ENCODE results near the gene DBH.

DBH gene

GRCh38 chr9:133687856-133688761 is 51.9 kb downstream of the DBH start:
- DNase-seq (ENCODE audit: low spot score), result no peak
- no peak overlapping the region for H3K27ac ChIP-seq
- POLR2A ChIA-PET (ENCODE audit: low non-redundant PET), result interaction anchor here (0.6 kb wide), 1 partner anchor 693 kb away, joined by 3 read pairs; no protein-coding TSS in a partner anchor
- CTCF ChIA-PET, result interaction anchor here (0.5 kb wide), 1 partner anchor 171 kb away, joined by 4 read pairs; no protein-coding TSS in a partner anchor
- TF ChIP-seq, protein P1, sequence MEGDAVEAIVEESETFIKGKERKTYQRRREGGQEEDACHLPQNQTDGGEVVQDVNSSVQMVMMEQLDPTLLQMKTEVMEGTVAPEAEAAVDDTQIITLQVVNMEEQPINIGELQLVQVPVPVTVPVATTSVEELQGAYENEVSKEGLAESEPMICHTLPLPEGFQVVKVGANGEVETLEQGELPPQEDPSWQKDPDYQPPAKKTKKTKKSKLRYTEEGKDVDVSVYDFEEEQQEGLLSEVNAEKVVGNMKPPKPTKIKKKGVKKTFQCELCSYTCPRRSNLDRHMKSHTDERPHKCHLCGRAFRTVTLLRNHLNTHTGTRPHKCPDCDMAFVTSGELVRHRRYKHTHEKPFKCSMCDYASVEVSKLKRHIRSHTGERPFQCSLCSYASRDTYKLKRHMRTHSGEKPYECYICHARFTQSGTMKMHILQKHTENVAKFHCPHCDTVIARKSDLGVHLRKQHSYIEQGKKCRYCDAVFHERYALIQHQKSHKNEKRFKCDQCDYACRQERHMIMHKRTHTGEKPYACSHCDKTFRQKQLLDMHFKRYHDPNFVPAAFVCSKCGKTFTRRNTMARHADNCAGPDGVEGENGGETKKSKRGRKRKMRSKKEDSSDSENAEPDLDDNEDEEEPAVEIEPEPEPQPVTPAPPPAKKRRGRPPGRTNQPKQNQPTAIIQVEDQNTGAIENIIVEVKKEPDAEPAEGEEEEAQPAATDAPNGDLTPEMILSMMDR (conservative IDR thresholded peaks at IDR 0.05; ENCODE audit: low read depth), result no peak

DNA sequence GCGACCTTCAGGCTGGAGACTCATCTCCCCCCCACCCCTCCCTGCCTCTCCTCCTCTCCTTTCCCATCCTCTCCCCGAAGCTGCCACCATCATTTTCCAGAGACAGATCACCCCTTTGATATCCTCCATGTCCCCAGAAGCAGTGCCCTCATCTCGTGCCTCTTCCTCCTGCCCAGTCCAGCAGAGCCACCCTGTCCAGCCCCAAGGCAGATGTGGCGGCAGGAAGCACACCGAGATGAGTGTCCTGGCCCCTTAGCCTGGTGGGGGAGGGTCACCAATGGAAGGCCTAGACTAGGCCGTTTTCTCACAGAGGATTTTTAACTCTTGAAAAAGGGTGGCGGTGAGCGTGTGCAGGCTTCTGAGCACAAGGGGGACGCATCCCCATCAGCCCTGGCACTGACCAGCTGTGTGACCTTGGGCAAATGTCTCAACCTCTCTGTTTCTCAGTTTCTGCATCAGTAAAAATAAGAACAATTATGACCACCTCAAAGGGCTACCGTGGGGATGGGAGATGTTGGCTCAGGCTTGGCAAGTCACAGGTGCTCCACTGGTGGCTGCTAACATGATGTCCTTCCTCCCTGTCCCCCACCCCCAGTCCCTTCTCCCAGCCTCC is 53.1 kb downstream of the DBH start:
- no peak overlapping the region for H3K27ac ChIP-seq
- POLR2A ChIA-PET (ENCODE audit: low non-redundant PET), result no interaction called here

GRCh38 chr9:133690081-133690561 is 54.0 kb downstream of the DBH start:
- CTCF ChIA-PET, result no interaction called here
- TF ChIP-seq, protein P1 (conservative IDR thresholded peaks at IDR 0.05; ENCODE audit: low read depth), result no peak
- POLR2A ChIA-PET (ENCODE audit: low non-redundant PET), result no interaction called here
- DNase-seq (ENCODE audit: low spot score), result peak; percentile 34
- no peak overlapping the region for H3K27ac ChIP-seq

More for the DNA sequence above, 53.1 kb downstream of the DBH start:
- TF ChIP-seq, protein P1 (conservative IDR thresholded peaks at IDR 0.05; ENCODE audit: low read depth), result no peak
- DNase-seq (ENCODE audit: low spot score), result no peak
- CTCF ChIA-PET, result no interaction called here

GRCh38 chr9:133691191-133691590 is 55.0 kb downstream of the DBH start:
- no peak for DNase-seq (ENCODE audit: low spot score)
- CTCF ChIA-PET, result no interaction called here
- H3K27ac ChIP-seq, result no peak overlapping the region
- TF ChIP-seq, protein P1 (conservative IDR thresholded peaks at IDR 0.05; ENCODE audit: low read depth), result no peak
- POLR2A ChIA-PET (ENCODE audit: low non-redundant PET), result no interaction called here

GRCh38 chr9:133691626-133692363 is 55.6 kb downstream of the DBH start:
- ChIA-PET CTCF (no interaction called here), POLR2A (ENCODE audit: low non-redundant PET) (no interaction called here)
- no peak for DNase-seq (ENCODE audit: low spot score)
- no peak overlapping the region for H3K27ac ChIP-seq
- TF ChIP-seq, protein P1 (conservative IDR thresholded peaks at IDR 0.05; ENCODE audit: low read depth), result no peak

- H3K27ac ChIP-seq, result no peak overlapping the region
- no peak for DNase-seq (ENCODE audit: low spot score)
- TF ChIP-seq, protein P1 (conservative IDR thresholded peaks at IDR 0.05; ENCODE audit: low read depth), result no peak
- ChIA-PET CTCF (no interaction called here), POLR2A (ENCODE audit: low non-redundant PET) (no interaction called here)
Measured at GRCh38 chr9:133692364-133692985, 56.3 kb downstream of the DBH start.

Measured in RWPE1 (cell line).